K562 (cell line): Measurements from ENCODE around the gene LMO3. TPM values are rescaled to one million over a fixed set of nuclear protein-coding genes. Genes with fewer than 3 reads are reported as not detected.

ENCODE experiments used
- ATAC-seq: fragments of 200-7000 bp; cut with Tn5 transposase; 3 replicates; pipeline ENCODE4 v1.9.1; 2020; ENCODE audit warnings: moderate library complexity
- BruUV-seq: library from RNA; stranded (reverse); fragments of 400-500 nt; replicated peaks from 2 replicates; lab custom pipeline; 2021; lab: Mats Ljungman, UMichigan
- CTCF ChIA-PET: fragments of 300-600 bp; formaldehyde crosslinking; extraction: SDS; loops from one replicate; lab custom pipeline; 2021; ENCODE audit warnings: low intra/inter-chr PET ratio; lab: Yijun Ruan, JAX
- POLR2A ChIA-PET: fragments of 300-600, 350-650 bp; sonication (Branson Sonifier 250); formaldehyde crosslinking; extraction: SDS; loops from one replicate; lab custom pipeline; 2021; ENCODE audit warnings: antibody characterized with exemption, inconsistent platforms; lab: Yijun Ruan, JAX
- DNase-seq, 4 experiments: peaks; one replicate each; pipeline versions ENCODE4 v3.0.0 to v3.0.0-alpha.2; 2011 to 2018; ENCODE audit warnings: low spot score in 3 of 4, mixed read lengths in 3 of 4; ENCODE audit errors: extremely low read depth in 1 of 4
- FAIRE-seq: peaks from 2 replicates; lab custom pipeline; 2011; peaks lifted over from hg19 to GRCh38; lab: Jason Lieb, UNC
- H2AFZ ChIP-seq: 2 replicates; pipeline ENCODE4 v1.6.0; 2011; ENCODE audit warnings: low read depth, low read length, control low read depth, inconsistent platforms
- H3K27ac ChIP-seq: fragments of 200-600 bp; 3 replicates; pipeline ENCODE4 v1.8.0; 2011; ENCODE audit warnings: low read depth, mild to moderate bottlenecking, control low read depth, inconsistent platforms, low read length, moderate library complexity, mixed read lengths; ENCODE audit errors: extremely low read depth
- H3K27me3 ChIP-seq, 2 experiments: fragments of 300-600 bp in 1 of 2; 2 replicates in 1 of 2; 3 replicates in 1 of 2; pipeline versions ENCODE4 v1.6.0 to v1.8.0; 2011; ENCODE audit warnings: inconsistent platforms in 2 of 2, low read length in 2 of 2, mild to moderate bottlenecking in 1 of 2, mixed read lengths in 1 of 2, moderate library complexity in 1 of 2; ENCODE audit not compliant: control insufficient read depth in 2 of 2, insufficient read depth in 2 of 2
- H3K36me3 ChIP-seq: fragments of 300-600 bp; 3 replicates; pipeline ENCODE4 v1.8.0; 2011; ENCODE audit warnings: mild to moderate bottlenecking, low read length, inconsistent platforms; ENCODE audit not compliant: control insufficient read depth, insufficient read depth
- H3K4me1 ChIP-seq, 2 experiments: fragments of 200-600 bp in 1 of 2; replicated peaks in 1 of 2; 2 replicates in 1 of 2; 3 replicates in 1 of 2; pipeline versions ENCODE4 v1.5.1 to v1.8.0; 2011; ENCODE audit warnings: inconsistent platforms in 2 of 2, low read length in 2 of 2, mild to moderate bottlenecking in 1 of 2, mixed read lengths in 1 of 2, moderate library complexity in 1 of 2; ENCODE audit not compliant: control insufficient read depth in 2 of 2, insufficient read depth in 2 of 2
- H3K4me2 ChIP-seq: 2 replicates; pipeline ENCODE4 v1.6.1; 2011; ENCODE audit warnings: low read length, control low read depth, inconsistent platforms, mixed read lengths; ENCODE audit not compliant: insufficient read depth
- H3K4me3 ChIP-seq: fragments of 200-600 bp; sonication (generic), shearing (Covaris generic); 2 replicates; pipeline ENCODE4 v1.5.1; 2016; ENCODE audit warnings: control low read depth, inconsistent platforms
- H3K79me2 ChIP-seq: fragments of 200-600 bp; 3 replicates; pipeline ENCODE4 v1.8.0; 2011; ENCODE audit warnings: low read length, inconsistent platforms; ENCODE audit not compliant: control insufficient read depth, insufficient read depth
- H3K9ac ChIP-seq, 2 experiments: 2 replicates each; pipeline versions ENCODE4 v1.6.0 to v1.6.1; 2011; ENCODE audit warnings: low read depth in 2 of 2, low read length in 2 of 2, control low read depth in 1 of 2, inconsistent platforms in 1 of 2, mild to moderate bottlenecking in 1 of 2, mixed read lengths in 1 of 2; ENCODE audit not compliant: insufficient read depth in 1 of 2
- H3K9me1 ChIP-seq: one replicate; pipeline ENCODE4 v1.6.0; 2011; ENCODE audit warnings: inconsistent platforms, mild to moderate bottlenecking, low read length, moderate library complexity; ENCODE audit not compliant: control insufficient read depth, insufficient read depth
- H3K9me3 ChIP-seq: replicated peaks from 2 replicates; pipeline ENCODE4 v1.5.1; 2011; ENCODE audit warnings: low read depth, low read length, inconsistent platforms; ENCODE audit not compliant: control insufficient read depth, insufficient read depth
- H4K20me1 ChIP-seq: replicated peaks from 2 replicates; pipeline ENCODE4 v1.6.1; 2011; ENCODE audit warnings: low read length, inconsistent platforms, mixed read lengths; ENCODE audit not compliant: control insufficient read depth, insufficient read depth
- CBX1 ChIP-seq: sonication (generic); IDR thresholded peaks from 2 replicates; pipeline ENCODE4 v1.6.1; 2016; ENCODE audit warnings: antibody characterized with exemption, low read depth, mild to moderate bottlenecking
- CREB3 ChIP-seq: fragments of 450-650 bp; conservative IDR thresholded peaks from 2 replicates; pipeline ENCODE4 v1.6.1; 2016; ENCODE audit warnings: missing genetic modification characterization, low read depth, mild to moderate bottlenecking, missing compliant biosample characterization, moderate library complexity
- DIDO1 ChIP-seq: fragments of 450-650 bp; IDR thresholded peaks from 2 replicates; pipeline ENCODE4 v1.6.1; 2016; ENCODE audit warnings: low read depth, missing biosample characterization, missing genetic modification characterization
- DMBX1 ChIP-seq: fragments of 250-450 bp; sonication (Bioruptor Pico); IDR thresholded peaks from 2 replicates; pipeline ENCODE4 v1.8.0; 2022; ENCODE audit warnings: inconsistent platforms, mild to moderate bottlenecking, moderate library complexity, borderline replicate concordance
- GABPB2 ChIP-seq: fragments of 250-450 bp; sonication (Bioruptor Pico); conservative IDR thresholded peaks from 2 replicates; pipeline ENCODE4 v1.5.1; 2021; ENCODE audit warnings: mild to moderate bottlenecking
- HDAC6 ChIP-seq: IDR thresholded peaks from 2 replicates; pipeline ENCODE4 v1.6.1; 2012; ENCODE audit warnings: low read depth, mild to moderate bottlenecking, control low read depth, inconsistent platforms, low read length, moderate library complexity
- HNRNPK ChIP-seq: fragments of 200-400 bp; formaldehyde crosslinking; IDR thresholded peaks from one replicate; pipeline ENCODE4 v1.6.1; 2018; ENCODE audit warnings: mild to moderate bottlenecking, low read depth, low read length; ENCODE audit not compliant: poor library complexity, severe bottlenecking
- NCOA4 ChIP-seq: fragments of 450-650 bp; IDR thresholded peaks from 2 replicates; pipeline ENCODE4 v1.6.1; 2018; ENCODE audit warnings: mild to moderate bottlenecking; ENCODE audit not compliant: partially characterized antibody
- POU5F1 ChIP-seq: fragments of 150-350 bp; IDR thresholded peaks from 2 replicates; pipeline ENCODE4 v1.6.1; 2014; ENCODE audit warnings: borderline replicate concordance, low read length, low read depth, mild to moderate bottlenecking; ENCODE audit not compliant: partially characterized antibody
- RNF2 ChIP-seq: sonication (generic); IDR thresholded peaks from 2 replicates; pipeline ENCODE4 v1.6.1; 2016
- SRF ChIP-seq, 2 experiments: fragments of 250-450, 450-650 bp in 1 of 2; sonication (Bioruptor Pico) in 1 of 2; sonication (generic) in 1 of 2; formaldehyde crosslinking; IDR thresholded peaks; 2 replicates each; pipeline versions ENCODE4 v1.5.0 to v1.5.1; 2020 to 2022; ENCODE audit warnings: mild to moderate bottlenecking in 1 of 2, missing genetic modification reagents in 1 of 2
- XRCC4 ChIP-seq: IDR thresholded peaks from one replicate; pipeline ENCODE4 v1.6.1; 2011; ENCODE audit not compliant: insufficient read depth, insufficient read length; ENCODE audit errors: extremely low read depth
- ZNF584 ChIP-seq: fragments of 200-800 bp; sonication (Bioruptor generic); IDR thresholded peaks from 2 replicates; pipeline ENCODE4 v1.6.1; 2016; ENCODE audit warnings: low read depth, mild to moderate bottlenecking, missing genetic modification characterization, missing compliant biosample characterization
- WGBS: fragments of 100-300 bp; shearing (Covaris generic); methylation state at CpG from one replicate; pipeline ENCODE4 v1.1.6; 2016; ENCODE audit warnings: low coverage, mixed read lengths; ENCODE audit not compliant: insufficient coverage; ENCODE audit errors: missing lambda C conversion rate; 5-methylcytosine and 5-hydroxymethylcytosine counted together
- in situ Hi-C: fragments of 300-500 bp; cut with MboI; formaldehyde crosslinking; loops from 4 replicates; pipeline ENCODE4 v1.15.0; 2018; ENCODE audit warnings: inconsistent platforms, mixed read lengths
- intact Hi-C: fragments of 100-400 bp; cut with micrococcal nuclease; formaldehyde crosslinking; loops from 2 replicates; pipeline ENCODE4 v1.14.2; 2022
- polyA plus RNA-seq, 8 experiments: library from polyadenylated mRNA; depleted of rRNA in 4 of 8; stranded (reverse) in 5 of 8; unstranded in 3 of 8; fragments of >200 nt; fragmentation: Nextera tagmentation in 2 of 8; fragmentation: Illumina TruSeq in 1 of 8; extraction: Ambion mirVana in 2 of 8; extraction: Trizol in 1 of 8; gene quantifications; 2 replicates each; pipeline versions ENCODE4 v1.2.1 to v1.2.3, GENCODE V29; 2011 to 2014; ENCODE audit warnings: inconsistent platforms in 1 of 8, missing spikeins in 1 of 8
- total RNA-seq, 7 experiments: library from RNA; depleted of rRNA in 6 of 7; stranded (reverse); fragments of >200 nt in 6 of 7; fragmentation: Illumina TruSeq in 2 of 7; extraction: Trizol in 2 of 7; gene quantifications; 2 replicates each; pipeline versions ENCODE4 v1.2.1 to v1.2.3, GENCODE V29; 2011 to 2021; ENCODE audit warnings: low replicate concordance in 1 of 7

LMO3 gene
- total and polyA plus RNA-seq, 9 of the 15 experiments (the other 6 are each of a cell fraction or from before 2014, with no cell fraction given) = 0.04 to 0.40 (median 0.05) TPM; not detected in 6

- H3K36me3 ChIP-seq = no peaks in the 10 kb centered on the region
- no peak for DNase-seq
- no peaks in the 10 kb centered on the region for H4K20me1 ChIP-seq
- intact Hi-C loops (no loop called here), in situ Hi-C loops (no loop called here)
- no peaks in the 10 kb centered on the region for H3K9me3 ChIP-seq
- CTCF ChIA-PET = no interaction called here
- H3K27me3 ChIP-seq = no peaks in the 10 kb centered on the region
- no peaks in the 10 kb centered on the region for H3K4me1 ChIP-seq
- H3K4me2 ChIP-seq = no peak overlapping the region
- POLR2A ChIA-PET = no interaction called here
- H3K9me1 ChIP-seq = no peaks in the 10 kb centered on the region
- 0% methylated on average over 1 of the region's 1 CpG for WGBS
- no peak overlapping the region for H2AFZ ChIP-seq
- H3K4me3 ChIP-seq = no peak overlapping the region
- no peak overlapping the region for H3K27ac ChIP-seq
- no peak for FAIRE-seq
- no peak for ATAC-seq
- no peak overlapping the region for H3K9ac ChIP-seq
- no TSS peak for BruUV-seq
- no peaks in the 10 kb centered on the region for H3K79me2 ChIP-seq
- TF ChIP-seq DMBX1 (CRISPR knock-in tag) = no peak
- no peak for TF ChIP-seq GABPB2 (CRISPR knock-in tag)
- no peak for TF ChIP-seq NCOA4
- no peak for TF ChIP-seq HDAC6
- TF ChIP-seq DIDO1 = no peak
- no peak for TF ChIP-seq RNF2
- TF ChIP-seq HNRNPK = no peak
- TF ChIP-seq XRCC4 = no peak
- TF ChIP-seq POU5F1 = no peak
- TF ChIP-seq CREB3 = no peak
- no peak for TF ChIP-seq ZNF584 (CRISPR knock-in tag)
- TF ChIP-seq SRF (CRISPR knock-in tag; IDR thresholded peaks at IDR 0.05) = no peak
- no peak for TF ChIP-seq CBX1
Observed at GRCh38 chr12:16579041-16579440, 26.9 kb downstream of the LMO3 start.
